OCI-LY7 (cell line): ENCODE results near the gene CLSTN2. TPM values are rescaled to one million over a fixed set of nuclear protein-coding genes. Genes with fewer than 3 reads are reported as not detected.

Experiments
- BruUV-seq: library from RNA; stranded (reverse); fragments of 400-500 nt; replicated peaks from 2 replicates; lab custom pipeline; 2021; lab: Mats Ljungman, UMichigan
- CTCF ChIA-PET: fragments of 300-600 bp; sonication (Branson Sonifier 250); formaldehyde crosslinking; loops from one replicate; lab custom pipeline; 2022; ENCODE audit warnings: antibody characterized with exemption; ENCODE audit not compliant: unreplicated experiment; lab: Charles Lee
- POLR2A ChIA-PET: fragments of 300-600 bp; sonication (Branson Sonifier 250); formaldehyde crosslinking; loops from one replicate; lab custom pipeline; 2022; ENCODE audit warnings: antibody characterized with exemption; lab: Charles Lee
- DNase-seq: peaks from one replicate; pipeline ENCODE4 v3.0.0-alpha.2; 2015; ENCODE audit warnings: low spot score
- H2AFZ ChIP-seq: fragments of 200-600 bp; sonication (generic), shearing (Covaris generic); 2 replicates; pipeline ENCODE4 v1.6.1; 2014; ENCODE audit warnings: mild to moderate bottlenecking, antibody characterized with exemption, low read length, moderate library complexity
- H3K27ac ChIP-seq: fragments of 200-600 bp; sonication (generic); 2 replicates; pipeline ENCODE4 v1.5.1; 2014; ENCODE audit warnings: mixed run types, low read depth, mild to moderate bottlenecking, moderate library complexity, low read length, inconsistent platforms; ENCODE audit not compliant: poor library complexity, severe bottlenecking
- H3K36me3 ChIP-seq: fragments of 200-600 bp; sonication (generic); 2 replicates; pipeline ENCODE4 v1.6.1; 2014; ENCODE audit warnings: mild to moderate bottlenecking, antibody characterized with exemption, low read length, moderate library complexity, mixed read lengths; ENCODE audit not compliant: insufficient read depth
- H3K4me1 ChIP-seq: fragments of 200-600 bp; sonication (generic); 2 replicates; pipeline ENCODE4 v1.5.1; 2014; ENCODE audit warnings: mild to moderate bottlenecking, low read length; ENCODE audit not compliant: insufficient read depth, poor library complexity, severe bottlenecking
- H3K4me2 ChIP-seq: fragments of 200-600 bp; sonication (generic); 2 replicates; pipeline ENCODE4 v1.6.1; 2014; ENCODE audit warnings: mild to moderate bottlenecking, low read length
- H3K4me3 ChIP-seq: fragments of 200-600 bp; sonication (generic); 2 replicates; pipeline ENCODE4 v1.5.1; 2014; ENCODE audit warnings: mild to moderate bottlenecking, low read depth, low read length; ENCODE audit not compliant: poor library complexity, severe bottlenecking
- H3K79me2 ChIP-seq: fragments of 200-600 bp; sonication (generic); 2 replicates; pipeline ENCODE4 v1.6.1; 2016; ENCODE audit warnings: low read depth, mild to moderate bottlenecking, low read length, moderate library complexity, mixed read lengths; ENCODE audit not compliant: insufficient read depth
- H3K9me2 ChIP-seq: fragments of 200-600 bp; sonication (generic); 2 replicates; pipeline ENCODE4 v1.6.1; 2016; ENCODE audit warnings: mild to moderate bottlenecking, low read length, mixed read lengths; ENCODE audit not compliant: insufficient read depth
- H3K9me3 ChIP-seq: fragments of 200-600 bp; sonication (generic); 2 replicates; pipeline ENCODE4 v1.6.1; 2014; ENCODE audit warnings: mild to moderate bottlenecking, mixed run types, low read length, mixed read lengths
- H4K20me1 ChIP-seq: fragments of 200-600 bp; sonication (generic); 2 replicates; pipeline ENCODE4 v1.6.1; 2014; ENCODE audit warnings: mild to moderate bottlenecking, antibody characterized with exemption, low read length, moderate library complexity, mixed read lengths; ENCODE audit not compliant: insufficient read depth
- EZH2phosphoT487 ChIP-seq: fragments of 200-600 bp; sonication (generic); IDR thresholded peaks from 2 replicates; pipeline ENCODE4 v1.6.1; 2018; ENCODE audit warnings: low read depth, borderline replicate concordance, mild to moderate bottlenecking, mixed run types, antibody characterized with exemption, low read length, moderate library complexity, mixed read lengths
- intact Hi-C: fragments of 100-400 bp; cut with micrococcal nuclease; formaldehyde crosslinking; loops from one replicate; pipeline ENCODE4 v1.10.0; 2022; ENCODE audit not compliant: unreplicated experiment
- total RNA-seq, 2 experiments: library from RNA; depleted of rRNA in 1 of 2; stranded (reverse); fragments of >200 nt in 1 of 2; shearing (Covaris generic) in 1 of 2; gene quantifications; 2 replicates each; pipeline ENCODE4 v1.2.3, GENCODE V29; 2014 to 2022
- TF ChIP-seq, protein P1 (sequence below): fragments of 200-600 bp; sonication (generic); conservative IDR thresholded peaks from 2 replicates; pipeline ENCODE4 v1.5.1; 2014; ENCODE audit warnings: mild to moderate bottlenecking, antibody characterized with exemption, low read length, moderate library complexity, mixed read lengths

CLSTN2 gene
- total RNA-seq, 2 experiments from 2014 or later = not detected

DNA sequence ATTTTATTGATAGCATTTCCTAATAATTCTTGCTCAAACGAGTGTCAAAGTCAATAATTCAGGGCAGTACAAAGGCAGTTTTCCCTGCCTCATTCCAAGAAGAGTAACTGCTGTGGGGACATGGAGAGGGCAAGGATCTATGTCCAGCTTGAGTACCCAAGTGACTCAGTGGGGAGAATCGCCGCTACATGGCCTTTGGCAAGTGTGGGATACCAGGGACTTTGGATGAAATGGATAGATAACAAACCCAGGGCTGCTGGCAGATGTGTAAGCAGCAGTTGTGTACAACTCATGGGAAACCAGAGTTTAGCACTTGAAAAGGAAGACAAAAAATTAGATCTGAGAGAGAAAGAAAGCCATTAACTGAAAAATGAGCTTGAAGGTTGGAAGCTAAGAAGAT is 620.7 kb downstream of the CLSTN2 start:
- intact Hi-C loops = no loop called here
- no peaks in the 10 kb centered on the region for H3K4me1 ChIP-seq
- DNase-seq = no peak
- H3K9me2 ChIP-seq = no peaks in the 10 kb centered on the region
- H3K4me3 ChIP-seq = no peak overlapping the region
- no peak overlapping the region for H3K4me2 ChIP-seq
- H3K79me2 ChIP-seq = no peaks in the 10 kb centered on the region
- POLR2A ChIA-PET = interaction anchor here (1.0 kb wide), 1 partner anchor 309 kb away, joined by 3 read pairs; no protein-coding TSS in a partner anchor
- CTCF ChIA-PET = no interaction called here
- no peaks in the 10 kb centered on the region for H3K9me3 ChIP-seq
- H4K20me1 ChIP-seq = no peaks in the 10 kb centered on the region
- H3K27ac ChIP-seq = no peak overlapping the region
- H2AFZ ChIP-seq = no peak overlapping the region
- no peak for TF ChIP-seq EZH2phosphoT487
- TF ChIP-seq, protein P1, sequence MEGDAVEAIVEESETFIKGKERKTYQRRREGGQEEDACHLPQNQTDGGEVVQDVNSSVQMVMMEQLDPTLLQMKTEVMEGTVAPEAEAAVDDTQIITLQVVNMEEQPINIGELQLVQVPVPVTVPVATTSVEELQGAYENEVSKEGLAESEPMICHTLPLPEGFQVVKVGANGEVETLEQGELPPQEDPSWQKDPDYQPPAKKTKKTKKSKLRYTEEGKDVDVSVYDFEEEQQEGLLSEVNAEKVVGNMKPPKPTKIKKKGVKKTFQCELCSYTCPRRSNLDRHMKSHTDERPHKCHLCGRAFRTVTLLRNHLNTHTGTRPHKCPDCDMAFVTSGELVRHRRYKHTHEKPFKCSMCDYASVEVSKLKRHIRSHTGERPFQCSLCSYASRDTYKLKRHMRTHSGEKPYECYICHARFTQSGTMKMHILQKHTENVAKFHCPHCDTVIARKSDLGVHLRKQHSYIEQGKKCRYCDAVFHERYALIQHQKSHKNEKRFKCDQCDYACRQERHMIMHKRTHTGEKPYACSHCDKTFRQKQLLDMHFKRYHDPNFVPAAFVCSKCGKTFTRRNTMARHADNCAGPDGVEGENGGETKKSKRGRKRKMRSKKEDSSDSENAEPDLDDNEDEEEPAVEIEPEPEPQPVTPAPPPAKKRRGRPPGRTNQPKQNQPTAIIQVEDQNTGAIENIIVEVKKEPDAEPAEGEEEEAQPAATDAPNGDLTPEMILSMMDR = no peak
- no peaks in the 10 kb centered on the region for H3K36me3 ChIP-seq
- no TSS peak for BruUV-seq

DNA sequence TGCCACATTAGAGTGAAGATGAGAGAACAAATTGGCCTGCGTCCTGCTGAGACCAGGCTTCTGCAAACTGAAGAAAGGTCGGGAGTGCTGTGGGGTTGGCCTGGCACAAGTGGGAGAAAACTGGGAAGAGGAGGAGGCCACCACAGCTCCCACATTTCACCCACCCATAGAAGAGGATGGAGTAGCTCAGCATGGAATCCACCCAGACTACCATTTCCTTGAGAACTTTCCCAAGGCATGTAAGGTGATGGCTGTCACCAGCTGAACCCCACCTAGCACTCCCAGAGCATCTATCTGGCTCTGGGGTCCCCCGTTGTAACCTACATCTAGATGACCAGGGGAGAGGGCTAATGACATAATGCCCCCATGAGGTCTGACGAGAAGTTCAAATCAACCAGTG is 622.5 kb downstream of the CLSTN2 start:
- Histone ChIP-seq H3K4me3 (no peak overlapping the region), H3K4me2 (no peak overlapping the region), H3K4me1 (no peaks in the 10 kb centered on the region), H3K79me2 (no peaks in the 10 kb centered on the region), H3K36me3 (no peaks in the 10 kb centered on the region), H3K27ac (no peak overlapping the region), H4K20me1 (no peaks in the 10 kb centered on the region), H3K9me3 (no peaks in the 10 kb centered on the region), H2AFZ (no peak overlapping the region), H3K9me2 (no peaks in the 10 kb centered on the region)
- ChIA-PET CTCF (interaction anchor here (0.5 kb wide), 1 partner anchor 16 kb away, joined by 4 read pairs; no protein-coding TSS in a partner anchor), POLR2A (no interaction called here)
- no peak for DNase-seq
- TF ChIP-seq EZH2phosphoT487 = no peak
- TF ChIP-seq, protein P1 = no peak
- intact Hi-C loops = no loop called here
- BruUV-seq = no TSS peak

DNA sequence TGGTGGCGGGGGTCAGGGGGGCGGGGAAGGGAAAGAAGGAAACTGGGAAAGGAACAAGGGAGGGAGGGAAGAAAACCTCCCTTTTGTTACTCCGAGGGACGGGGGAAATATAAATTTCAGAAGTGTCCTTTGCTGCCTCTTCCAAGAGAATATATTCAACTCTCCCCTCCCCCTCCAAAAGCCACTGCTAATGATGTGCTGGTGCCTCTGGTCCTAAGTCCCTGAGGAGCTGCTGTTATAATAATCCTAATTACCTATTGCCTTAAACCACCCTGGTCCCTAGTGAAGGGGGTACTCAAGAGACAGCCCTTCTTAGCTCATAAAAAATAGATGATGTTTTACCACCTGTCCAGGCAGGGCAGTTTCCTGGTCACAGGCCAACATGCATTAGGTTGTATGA is 624.6 kb downstream of the CLSTN2 start:
- no TSS peak for BruUV-seq
- no peak for TF ChIP-seq EZH2phosphoT487
- TF ChIP-seq, protein P1 = no peak
- Histone ChIP-seq H3K4me3 (no peak overlapping the region), H4K20me1 (no peaks in the 10 kb centered on the region), H3K4me1 (no peaks in the 10 kb centered on the region), H3K9me2 (no peaks in the 10 kb centered on the region), H3K4me2 (no peak overlapping the region), H3K9me3 (no peaks in the 10 kb centered on the region), H3K36me3 (no peaks in the 10 kb centered on the region), H2AFZ (no peak overlapping the region), H3K27ac (no peak overlapping the region), H3K79me2 (no peaks in the 10 kb centered on the region)
- DNase-seq = no peak
- intact Hi-C loops = no loop called here
- CTCF ChIA-PET = no interaction called here
- POLR2A ChIA-PET = interaction anchor here (0.6 to 0.7 kb wide), 3 partner anchors 35 to 409 kb away, joined by 3 to 4 read pairs (median 3); no protein-coding TSS in a partner anchor
